ENCODE results near the gene COPZ1. TPM values are rescaled to one million over a fixed set of nuclear protein-coding genes. Genes with fewer than 3 reads are reported as not detected.

Gene COPZ1
- total RNA-seq, 3 donors from 2014 or later (not counting 1 experiment from before 2014, with no cell fraction given): 66.3 to 83.6 (median 79.7) TPM

GRCh38 chr12:54393743-54394142 is 68.8 kb downstream of the COPZ1 start:
- Mint-ChIP-seq H3K27me3 (ENCODE audit: low read depth in 2 of 2) (no peaks in the 10 kb centered on the region), H3K9me3 (no peaks in the 10 kb centered on the region), H3K4me3 (peak overlapping the region; percentile 49), H3K27ac (peak overlapping the region; percentile 56 to 79), H3K4me1 (peaks cover 22 to 50% of the 10 kb centered on the region in 2 donors), H3K36me3 (no peaks in the 10 kb centered on the region)
- H3K36me3 ChIP-seq (ENCODE audit: control insufficient read depth, insufficient read depth, low read length): peaks cover 46% of the 10 kb centered on the region
- no peak for DNase-seq
- H3K27me3 ChIP-seq (ENCODE audit: control insufficient read depth, insufficient read depth, low read length): no peaks in the 10 kb centered on the region
- H3K4me3 ChIP-seq (ENCODE audit: low read length): no peak overlapping the region
- intact Hi-C loops (cut with micrococcal nuclease): no loop called here
- no peak for ATAC-seq
- 52% methylated on average over 2 of the region's 3 CpGs for WGBS (ENCODE audit: insufficient coverage)
- peaks cover 50% of the 10 kb centered on the region for H3K4me1 ChIP-seq (ENCODE audit: control insufficient read depth, insufficient read depth, low read length)
- peak overlapping the region; percentile 31 for H3K27ac ChIP-seq (ENCODE audit: low read length)
- TF ChIP-seq, protein P1, sequence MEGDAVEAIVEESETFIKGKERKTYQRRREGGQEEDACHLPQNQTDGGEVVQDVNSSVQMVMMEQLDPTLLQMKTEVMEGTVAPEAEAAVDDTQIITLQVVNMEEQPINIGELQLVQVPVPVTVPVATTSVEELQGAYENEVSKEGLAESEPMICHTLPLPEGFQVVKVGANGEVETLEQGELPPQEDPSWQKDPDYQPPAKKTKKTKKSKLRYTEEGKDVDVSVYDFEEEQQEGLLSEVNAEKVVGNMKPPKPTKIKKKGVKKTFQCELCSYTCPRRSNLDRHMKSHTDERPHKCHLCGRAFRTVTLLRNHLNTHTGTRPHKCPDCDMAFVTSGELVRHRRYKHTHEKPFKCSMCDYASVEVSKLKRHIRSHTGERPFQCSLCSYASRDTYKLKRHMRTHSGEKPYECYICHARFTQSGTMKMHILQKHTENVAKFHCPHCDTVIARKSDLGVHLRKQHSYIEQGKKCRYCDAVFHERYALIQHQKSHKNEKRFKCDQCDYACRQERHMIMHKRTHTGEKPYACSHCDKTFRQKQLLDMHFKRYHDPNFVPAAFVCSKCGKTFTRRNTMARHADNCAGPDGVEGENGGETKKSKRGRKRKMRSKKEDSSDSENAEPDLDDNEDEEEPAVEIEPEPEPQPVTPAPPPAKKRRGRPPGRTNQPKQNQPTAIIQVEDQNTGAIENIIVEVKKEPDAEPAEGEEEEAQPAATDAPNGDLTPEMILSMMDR (IDR thresholded peaks at IDR 0.05): no peak
- H3K9me3 ChIP-seq (ENCODE audit: control insufficient read depth, insufficient read depth, low read length): no peaks in the 10 kb centered on the region

- no peaks in the 10 kb centered on the region for H3K36me3 Mint-ChIP-seq
- intact Hi-C loops (cut with micrococcal nuclease): no loop called here
These were observed 69.4 kb downstream of the COPZ1 start for GRCh38 chr12:54394281-54394719.

DNA sequence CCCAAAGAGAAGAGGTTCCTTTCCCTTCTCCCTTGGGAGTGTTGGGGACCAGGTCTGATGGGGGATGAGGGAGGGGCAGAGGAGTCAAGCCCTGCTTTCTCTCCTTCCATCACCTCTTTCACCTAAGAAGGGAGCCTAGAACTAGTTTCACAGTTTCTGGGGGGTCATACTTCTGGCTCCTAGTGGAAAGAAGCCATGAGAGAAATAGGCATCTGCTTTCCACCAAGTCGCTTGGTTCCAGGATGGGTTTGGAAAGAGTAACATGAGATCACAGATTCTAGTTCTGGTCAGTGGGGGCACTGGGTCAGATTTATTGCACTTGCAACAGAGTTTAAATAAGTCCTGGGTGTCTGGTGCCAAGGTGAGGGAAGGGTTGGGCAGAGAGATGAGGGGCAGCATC is 70.1 kb downstream of the COPZ1 start:
- Histone ChIP-seq H3K4me1 (ENCODE audit: control insufficient read depth, insufficient read depth, low read length) (peaks cover 44% of the 10 kb centered on the region), H3K27me3 (ENCODE audit: control insufficient read depth, insufficient read depth, low read length) (no peaks in the 10 kb centered on the region), H3K4me3 (ENCODE audit: low read length) (no peak overlapping the region), H3K27ac (ENCODE audit: low read length) (no peak overlapping the region), H3K36me3 (ENCODE audit: control insufficient read depth, insufficient read depth, low read length) (peaks cover 55% of the 10 kb centered on the region), H3K9me3 (ENCODE audit: control insufficient read depth, insufficient read depth, low read length) (no peaks in the 10 kb centered on the region)
- ATAC-seq (no peak), DNase-seq (no peak)
- Mint-ChIP-seq H3K27me3 (ENCODE audit: low read depth in 2 of 2) (no peaks in the 10 kb centered on the region), H3K4me1 (peaks cover 27 to 51% of the 10 kb centered on the region in 2 donors), H3K9me3 (no peaks in the 10 kb centered on the region), H3K27ac (peak overlapping the region in 1 of 2 donors; percentile 79), H3K4me3 (no peak overlapping the region), H3K36me3 (no peaks in the 10 kb centered on the region)
- 97% methylated on average over 1 of the region's 1 CpG for WGBS (ENCODE audit: insufficient coverage)
- TF ChIP-seq, protein P1 (IDR thresholded peaks at IDR 0.05): no peak
- intact Hi-C loops (cut with micrococcal nuclease): no loop called here

More at GRCh38 chr12:54394281-54394719, 69.4 kb downstream of the COPZ1 start:
- 49% methylated on average over 4 of the region's 4 CpGs for WGBS (ENCODE audit: insufficient coverage)
- TF ChIP-seq, protein P1 (IDR thresholded peaks at IDR 0.05): peak; percentile 66
- Mint-ChIP-seq H3K27me3 (ENCODE audit: low read depth in 2 of 2) (no peaks in the 10 kb centered on the region), H3K4me1 (peaks cover 25 to 54% of the 10 kb centered on the region in 2 donors), H3K4me3 (peak overlapping the region; percentile 49), H3K9me3 (no peaks in the 10 kb centered on the region), H3K27ac (peak overlapping the region; percentile 56 to 79)
- no peaks in the 10 kb centered on the region for H3K27me3 ChIP-seq (ENCODE audit: control insufficient read depth, insufficient read depth, low read length)
- H3K36me3 ChIP-seq (ENCODE audit: control insufficient read depth, insufficient read depth, low read length): peaks cover 48% of the 10 kb centered on the region
- ATAC-seq (no peak), DNase-seq (peak in 1 of 2 donors; percentile 70)
- no peaks in the 10 kb centered on the region for H3K9me3 ChIP-seq (ENCODE audit: control insufficient read depth, insufficient read depth, low read length)
- no peak overlapping the region for H3K27ac ChIP-seq (ENCODE audit: low read length)
- H3K4me1 ChIP-seq (ENCODE audit: control insufficient read depth, insufficient read depth, low read length): peaks cover 47% of the 10 kb centered on the region
- no peak overlapping the region for H3K4me3 ChIP-seq (ENCODE audit: low read length)

DNA sequence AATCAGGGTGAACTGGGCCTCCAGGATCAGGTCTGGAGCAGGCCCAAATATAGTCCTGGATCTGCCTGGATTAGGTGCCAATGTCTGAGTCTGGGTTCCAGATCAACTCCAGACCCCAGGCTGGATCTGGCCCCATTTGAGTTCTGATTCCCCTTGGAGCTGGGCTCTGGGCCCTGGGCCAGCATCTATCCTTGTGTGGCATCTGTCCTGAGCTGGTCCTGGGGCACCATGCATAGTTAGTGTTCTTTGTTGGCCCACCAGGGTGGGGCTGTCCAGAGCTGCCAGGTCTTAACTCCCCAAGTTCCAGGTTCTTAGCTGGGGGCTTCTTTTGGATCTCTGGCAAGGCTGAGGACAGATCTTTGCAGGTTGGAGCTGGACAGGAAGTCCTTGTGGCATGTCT is 70.6 kb downstream of the COPZ1 start:
- Mint-ChIP-seq H3K36me3 (no peaks in the 10 kb centered on the region), H3K4me3 (no peak overlapping the region), H3K27me3 (ENCODE audit: low read depth in 2 of 2) (no peaks in the 10 kb centered on the region), H3K4me1 (peaks cover 27 to 55% of the 10 kb centered on the region in 2 donors), H3K27ac (no peak overlapping the region), H3K9me3 (no peaks in the 10 kb centered on the region)
- DNase-seq (no peak), ATAC-seq (no peak)
- no peaks in the 10 kb centered on the region for H3K27me3 ChIP-seq (ENCODE audit: control insufficient read depth, insufficient read depth, low read length)
- peaks cover 39% of the 10 kb centered on the region for H3K4me1 ChIP-seq (ENCODE audit: control insufficient read depth, insufficient read depth, low read length)
- no peaks in the 10 kb centered on the region for H3K9me3 ChIP-seq (ENCODE audit: control insufficient read depth, insufficient read depth, low read length)
- TF ChIP-seq, protein P1 (IDR thresholded peaks at IDR 0.05): no peak
- no peak overlapping the region for H3K27ac ChIP-seq (ENCODE audit: low read length)
- no peak overlapping the region for H3K4me3 ChIP-seq (ENCODE audit: low read length)
- peaks cover 61% of the 10 kb centered on the region for H3K36me3 ChIP-seq (ENCODE audit: control insufficient read depth, insufficient read depth, low read length)
- intact Hi-C loops (cut with micrococcal nuclease): no loop called here
